Measurements from ENCODE around the gene DRC7. TPM values are rescaled to one million over a fixed set of nuclear protein-coding genes. Genes with fewer than 3 reads are reported as not detected.

Gene DRC7
- polyA plus RNA-seq, 1 donor (not counting 4 experiments of a cell fraction or from before 2014, with no cell fraction given) = not detected

DNA sequence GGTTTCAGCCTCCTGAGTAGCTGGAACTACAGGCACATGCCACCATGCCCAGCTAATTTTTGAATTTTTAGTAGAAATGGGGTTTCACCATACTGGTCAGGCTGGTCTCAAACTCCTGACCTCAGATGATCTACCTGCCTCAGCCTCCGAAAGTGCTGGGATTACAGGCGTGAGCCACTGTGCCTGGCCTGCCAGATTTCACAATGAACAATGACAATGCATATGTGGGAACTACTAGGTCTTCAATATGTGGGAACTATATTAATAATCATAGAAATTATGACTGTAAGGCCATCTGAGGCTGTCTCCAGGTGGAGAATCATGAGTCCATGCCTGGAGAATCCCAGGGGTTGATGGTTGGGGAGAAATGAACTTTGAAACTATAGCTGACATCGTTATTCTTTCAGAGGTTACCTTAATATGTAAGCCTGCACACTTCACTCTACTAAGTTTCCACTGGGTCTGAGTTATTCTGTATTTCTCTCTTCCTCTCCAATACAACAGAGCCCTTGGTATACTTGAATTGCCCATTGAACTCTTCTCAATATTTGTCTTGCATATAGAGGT, 7.2 kb upstream of the DRC7 start:
- Histone ChIP-seq H3K9me3 (ENCODE audit: control insufficient read depth, low read depth, low read length) (no peaks in the 10 kb centered on the region), H3K4me2 (ENCODE audit: control insufficient read depth, extremely low read depth, insufficient read depth, low read depth, low read length) (no peak overlapping the region), H3K9me1 (ENCODE audit: control insufficient read depth, extremely low read depth, insufficient read depth, low read length) (no peaks in the 10 kb centered on the region), H3K9ac (ENCODE audit: control insufficient read depth, extremely low read depth, insufficient read depth, low read length) (no peak overlapping the region), H2AFZ (ENCODE audit: control insufficient read depth, low read length) (no peak overlapping the region), H4K20me1 (ENCODE audit: control insufficient read depth, extremely low read depth, insufficient read depth, low read length) (no peaks in the 10 kb centered on the region), H3K36me3 (ENCODE audit: control insufficient read depth in 2 of 2, extremely low read depth in 1 of 2, insufficient read depth in 2 of 2, low read length in 2 of 2) (no peaks in the 10 kb centered on the region), H3K79me2 (ENCODE audit: control insufficient read depth, insufficient read depth, low read length) (no peaks in the 10 kb centered on the region), H3K27me3 (ENCODE audit: control insufficient read depth, extremely low read depth, insufficient read depth, low read length) (no peaks in the 10 kb centered on the region), H3K4me3 (ENCODE audit: control insufficient read depth in 2 of 3, extremely low read depth in 1 of 3, insufficient read depth in 2 of 3, low read depth in 1 of 3, low read length in 3 of 3) (no peak overlapping the region), H3K4me1 (ENCODE audit: control insufficient read depth, extremely low read depth, insufficient read depth, low read length) (no peaks in the 10 kb centered on the region), H3K27ac (ENCODE audit: control insufficient read depth, insufficient read depth, low read length) (no peak overlapping the region)
- DNase-seq (ENCODE audit: low read depth, low spot score) (no peak), FAIRE-seq (no peak)
- no peak for TF ChIP-seq EZH2 (IDR thresholded peaks at IDR 0.05; ENCODE audit: low read length)
- TF ChIP-seq, protein P1, sequence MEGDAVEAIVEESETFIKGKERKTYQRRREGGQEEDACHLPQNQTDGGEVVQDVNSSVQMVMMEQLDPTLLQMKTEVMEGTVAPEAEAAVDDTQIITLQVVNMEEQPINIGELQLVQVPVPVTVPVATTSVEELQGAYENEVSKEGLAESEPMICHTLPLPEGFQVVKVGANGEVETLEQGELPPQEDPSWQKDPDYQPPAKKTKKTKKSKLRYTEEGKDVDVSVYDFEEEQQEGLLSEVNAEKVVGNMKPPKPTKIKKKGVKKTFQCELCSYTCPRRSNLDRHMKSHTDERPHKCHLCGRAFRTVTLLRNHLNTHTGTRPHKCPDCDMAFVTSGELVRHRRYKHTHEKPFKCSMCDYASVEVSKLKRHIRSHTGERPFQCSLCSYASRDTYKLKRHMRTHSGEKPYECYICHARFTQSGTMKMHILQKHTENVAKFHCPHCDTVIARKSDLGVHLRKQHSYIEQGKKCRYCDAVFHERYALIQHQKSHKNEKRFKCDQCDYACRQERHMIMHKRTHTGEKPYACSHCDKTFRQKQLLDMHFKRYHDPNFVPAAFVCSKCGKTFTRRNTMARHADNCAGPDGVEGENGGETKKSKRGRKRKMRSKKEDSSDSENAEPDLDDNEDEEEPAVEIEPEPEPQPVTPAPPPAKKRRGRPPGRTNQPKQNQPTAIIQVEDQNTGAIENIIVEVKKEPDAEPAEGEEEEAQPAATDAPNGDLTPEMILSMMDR (optimal IDR thresholded peaks at IDR 0.05 in 1 of 3, IDR thresholded peaks at IDR 0.05 in 1 of 3, conservative IDR thresholded peaks at IDR 0.05 in 1 of 3; ENCODE audit: extremely low read depth in 1 of 3, insufficient read depth in 2 of 3, low read length in 3 of 3) = no peak
- dilution Hi-C loops (cut with MboI; ENCODE audit: extremely low pct_ligation_motif_present, low sequenced_read_pairs) = no loop called here

DNA sequence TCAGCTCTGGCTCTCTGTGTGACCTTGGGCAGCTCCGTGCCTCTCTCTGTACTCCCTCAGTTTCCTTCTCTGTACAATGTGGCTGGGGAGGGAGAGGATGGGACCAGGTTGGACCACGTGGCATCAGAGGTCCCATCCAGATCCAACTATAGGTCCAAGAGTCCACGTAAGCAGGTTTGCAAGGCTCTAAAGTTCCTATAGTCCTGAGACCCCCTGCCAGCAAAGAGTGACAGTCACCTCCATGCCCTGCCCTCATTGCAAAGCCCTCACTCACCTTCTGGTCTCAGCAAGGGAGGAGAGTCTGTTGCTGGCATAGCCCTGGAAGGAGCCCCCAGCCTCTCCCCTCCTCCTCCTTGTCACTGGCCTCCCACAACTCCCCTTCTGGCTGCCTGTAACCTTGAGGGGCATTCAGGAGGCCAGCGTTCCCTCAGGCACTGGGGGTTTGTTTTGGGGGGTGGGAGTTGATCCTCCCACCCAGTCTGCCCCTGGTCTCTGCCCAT, 6.1 kb upstream of the DRC7 start:
- FAIRE-seq (no peak), DNase-seq (ENCODE audit: low read depth, low spot score) (no peak)
- Histone ChIP-seq H3K4me2 (ENCODE audit: control insufficient read depth, extremely low read depth, insufficient read depth, low read depth, low read length) (no peak overlapping the region), H3K79me2 (ENCODE audit: control insufficient read depth, insufficient read depth, low read length) (no peaks in the 10 kb centered on the region), H3K4me3 (ENCODE audit: control insufficient read depth in 2 of 3, extremely low read depth in 1 of 3, insufficient read depth in 2 of 3, low read depth in 1 of 3, low read length in 3 of 3) (no peak overlapping the region), H4K20me1 (ENCODE audit: control insufficient read depth, extremely low read depth, insufficient read depth, low read length) (no peaks in the 10 kb centered on the region), H3K4me1 (ENCODE audit: control insufficient read depth, extremely low read depth, insufficient read depth, low read length) (no peaks in the 10 kb centered on the region), H3K9me3 (ENCODE audit: control insufficient read depth, low read depth, low read length) (no peaks in the 10 kb centered on the region), H3K9ac (ENCODE audit: control insufficient read depth, extremely low read depth, insufficient read depth, low read length) (no peak overlapping the region), H3K27me3 (ENCODE audit: control insufficient read depth, extremely low read depth, insufficient read depth, low read length) (no peaks in the 10 kb centered on the region), H3K27ac (ENCODE audit: control insufficient read depth, insufficient read depth, low read length) (no peak overlapping the region), H3K9me1 (ENCODE audit: control insufficient read depth, extremely low read depth, insufficient read depth, low read length) (no peaks in the 10 kb centered on the region), H2AFZ (ENCODE audit: control insufficient read depth, low read length) (no peak overlapping the region), H3K36me3 (ENCODE audit: control insufficient read depth in 2 of 2, extremely low read depth in 1 of 2, insufficient read depth in 2 of 2, low read length in 2 of 2) (no peaks in the 10 kb centered on the region)
- no peak for TF ChIP-seq EZH2 (IDR thresholded peaks at IDR 0.05; ENCODE audit: low read length)
- dilution Hi-C loops (cut with MboI; ENCODE audit: extremely low pct_ligation_motif_present, low sequenced_read_pairs) = no loop called here

Data from keratinocyte (primary cell).